SKM-1 treated with dmso at 0.1 percent for 144 hours (cell line): Measurements from ENCODE around the gene B4GALNT3.

Source experiments
- DNase-seq: peaks from one replicate; lab custom pipeline; 2025; ENCODE audit not compliant: unreplicated experiment; lab: John Stamatoyannopoulos, UW

Gene B4GALNT3

DNA sequence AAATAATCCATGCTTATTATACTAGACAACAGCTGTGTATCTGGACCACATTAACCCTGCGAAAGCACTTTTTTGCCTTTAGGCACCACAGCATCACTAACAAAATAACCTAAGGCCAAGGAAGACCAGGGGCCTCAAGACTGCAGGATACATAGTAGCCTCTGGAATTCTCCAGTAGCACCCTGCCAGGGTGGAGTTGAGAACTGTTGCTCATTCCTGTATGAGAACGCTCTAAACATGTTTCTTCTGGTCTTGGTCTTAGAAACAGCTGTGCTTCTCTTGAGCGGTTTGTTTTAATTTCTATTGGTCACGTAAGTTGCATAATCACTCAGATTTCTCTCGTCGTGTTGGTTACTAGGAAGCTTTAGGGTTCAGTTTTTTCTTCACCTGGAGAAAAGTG is 7.9 kb downstream of the B4GALNT3 start:
- DNase-seq: no peak

DNA sequence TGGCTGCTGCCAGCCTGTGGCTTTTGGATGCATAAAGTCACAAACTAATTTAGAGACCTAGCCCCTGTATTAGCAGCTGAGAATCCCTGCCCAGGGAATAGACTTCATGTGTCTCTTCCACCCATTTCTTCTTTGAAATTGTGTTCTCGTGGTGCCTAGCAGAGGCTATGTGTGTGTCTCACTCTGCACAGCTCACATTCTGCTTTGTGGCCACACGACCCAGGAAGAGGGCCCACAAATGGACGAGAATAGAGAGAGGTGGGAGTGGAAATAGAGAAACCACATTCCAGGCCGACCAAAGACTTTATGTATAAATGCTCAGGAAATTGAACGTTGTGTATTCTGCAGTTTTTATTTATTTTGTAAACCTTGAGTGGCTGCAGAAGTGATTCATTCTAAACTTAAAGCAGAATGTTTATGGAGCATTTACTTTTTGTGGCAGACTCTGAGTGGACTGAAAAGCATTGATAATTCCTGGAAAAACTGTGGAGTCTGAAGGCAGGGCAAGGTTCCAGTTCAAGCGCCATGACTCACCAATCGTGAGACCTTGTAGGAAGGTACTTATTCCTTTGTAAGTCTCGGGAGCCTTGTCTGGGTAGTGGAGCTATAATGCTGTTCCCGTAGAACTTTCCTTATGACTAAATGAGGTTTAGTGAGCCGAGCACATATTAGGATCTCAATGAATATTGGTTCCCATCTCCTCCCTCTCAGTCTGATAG is 9.1 kb downstream of the B4GALNT3 start:
- DNase-seq: no peak

DNA sequence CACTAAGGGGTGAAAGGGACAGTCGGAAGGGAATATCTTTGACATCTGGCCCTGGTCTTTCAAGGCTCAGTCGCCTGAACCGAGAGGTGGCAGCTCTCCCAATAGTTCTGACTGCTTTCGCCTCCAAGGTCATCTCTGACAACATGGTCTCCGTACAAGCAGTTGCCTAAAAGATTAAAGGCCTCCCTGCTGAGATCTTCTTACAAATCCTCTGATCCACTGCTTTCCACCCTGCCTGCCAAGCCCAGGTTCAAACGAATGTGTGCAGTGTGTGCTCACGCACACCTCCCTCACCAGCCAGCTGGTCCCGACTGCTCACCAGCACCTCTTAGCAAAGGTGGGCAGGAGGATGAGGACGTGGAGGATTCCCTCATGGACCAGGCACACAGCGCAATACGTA is 10.4 kb downstream of the B4GALNT3 start:
- DNase-seq: no peak

- no peak for DNase-seq
These were observed 13.5 kb downstream of the B4GALNT3 start for GRCh38 chr12:473198-473597.

GRCh38 chr12:473863-474577 is 14.3 kb downstream of the B4GALNT3 start:
- DNase-seq: no peak

- no peak for DNase-seq
These were observed 15.5 kb downstream of the B4GALNT3 start for GRCh38 chr12:475286-475685.

DNA sequence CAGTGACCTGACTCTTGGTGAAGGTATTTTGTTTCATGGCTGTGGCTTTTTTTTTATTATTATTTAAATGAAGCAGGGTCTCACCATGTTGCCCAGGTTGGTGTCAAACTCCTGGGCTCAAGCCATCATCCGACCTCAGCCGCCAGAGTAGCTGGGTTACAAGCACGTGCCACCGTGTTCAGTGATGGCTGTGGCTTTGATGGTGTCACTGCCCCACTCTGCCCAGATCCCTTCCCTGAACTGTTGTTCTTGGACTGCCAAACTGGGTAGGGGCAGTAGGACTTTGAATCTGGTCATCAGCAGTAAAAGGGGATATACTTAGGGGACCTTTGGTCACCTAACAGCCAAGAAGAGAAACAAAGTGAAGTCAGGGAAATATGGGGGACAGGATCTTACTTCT is 19.4 kb downstream of the B4GALNT3 start:
- no peak for DNase-seq

DNA sequence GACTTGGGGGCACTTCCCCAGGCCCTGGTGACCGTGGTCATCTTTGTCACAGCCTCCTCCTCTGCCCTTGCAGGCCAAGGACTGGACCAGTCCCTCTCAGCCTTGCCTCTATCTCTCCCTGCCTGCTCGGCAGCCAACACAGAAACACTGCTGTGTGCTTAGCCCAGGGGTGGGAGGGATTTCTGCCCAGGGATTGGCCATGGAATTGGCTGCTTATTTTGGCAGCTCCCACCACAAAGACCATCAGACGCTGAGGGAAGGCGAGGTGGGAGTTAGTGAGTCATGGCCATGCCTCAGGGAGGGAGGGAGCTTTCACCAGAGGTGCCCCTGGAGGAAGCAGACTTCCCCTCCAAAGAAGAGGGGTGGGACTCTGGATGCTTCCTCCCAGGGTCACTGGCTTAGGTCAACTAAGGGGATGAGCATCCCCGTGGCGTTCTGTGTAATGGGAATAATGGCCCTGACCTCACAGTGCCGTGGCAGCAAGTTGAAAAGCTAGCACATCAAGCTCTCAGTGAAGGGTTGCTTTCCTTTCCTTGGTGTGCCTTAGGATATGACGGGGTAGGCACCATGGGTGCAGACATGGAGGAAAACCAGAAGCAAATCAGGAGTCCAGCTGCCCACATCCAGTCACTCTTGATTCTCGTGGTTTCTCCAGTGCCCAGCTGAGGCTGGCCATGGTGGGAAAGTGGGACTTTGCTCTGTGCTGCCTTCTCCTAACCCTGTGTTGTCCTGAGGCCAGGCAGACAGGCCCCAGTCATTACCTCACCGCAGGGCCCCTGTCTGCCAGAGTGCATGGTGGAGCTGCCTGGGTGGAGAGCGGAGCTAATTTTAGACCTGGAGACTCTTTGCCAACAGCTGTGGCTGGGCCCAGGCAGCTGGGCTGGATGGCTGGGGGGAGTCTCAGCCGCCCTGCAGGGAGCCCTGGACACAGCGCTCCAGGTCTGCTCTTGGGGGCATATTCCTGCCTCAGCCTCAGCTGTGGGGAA is 21.4 kb downstream of the B4GALNT3 start:
- DNase-seq: peak; percentile 1

GRCh38 chr12:482061-482460 is 22.3 kb downstream of the B4GALNT3 start:
- no peak for DNase-seq

DNA sequence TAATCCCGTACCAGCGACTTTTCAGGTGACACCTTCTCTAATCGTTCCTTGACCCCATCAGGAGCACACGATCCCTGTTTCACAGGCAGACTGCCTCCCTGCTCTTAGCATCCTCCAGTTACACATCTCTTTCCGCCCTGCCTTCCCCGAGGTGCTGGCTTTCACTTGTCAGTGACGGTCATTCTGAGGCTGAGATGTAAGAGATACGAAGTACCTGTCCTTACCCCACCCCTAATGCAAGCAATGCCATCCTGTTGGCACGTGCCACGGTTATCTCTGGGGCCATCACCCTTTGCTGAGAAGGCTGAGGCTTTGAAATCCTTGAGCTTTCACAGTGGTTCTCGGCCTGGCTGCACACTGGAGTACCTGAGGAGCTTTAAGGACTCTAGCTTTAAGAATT is 24.4 kb downstream of the B4GALNT3 start:
- DNase-seq: no peak

- no peak for DNase-seq
These were observed 30.5 kb downstream of the B4GALNT3 start for GRCh38 chr12:490260-490659.

DNA sequence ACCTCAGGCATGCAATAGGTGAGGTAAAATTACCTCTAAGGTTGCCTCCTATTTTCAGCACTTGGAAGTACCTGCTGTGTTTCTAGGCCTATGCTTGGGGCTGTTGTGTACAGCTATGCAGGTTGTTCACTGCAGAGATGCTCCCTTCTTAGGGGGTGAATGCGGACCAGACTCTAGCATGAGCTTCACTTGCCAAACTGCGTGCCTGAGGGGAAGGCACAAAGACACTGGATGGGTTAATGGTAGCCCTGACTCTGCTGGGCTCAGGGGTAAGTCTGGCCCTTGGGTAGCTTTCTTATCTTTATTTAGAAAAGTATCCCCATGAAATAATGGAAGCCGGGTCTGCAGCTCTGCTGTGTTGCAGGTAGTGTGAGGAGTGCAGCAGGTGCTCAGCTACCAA is 35.7 kb downstream of the B4GALNT3 start:
- DNase-seq: no peak

GRCh38 chr12:496736-497135 is 37.0 kb downstream of the B4GALNT3 start:
- no peak for DNase-seq

GRCh38 chr12:497501-498160 is 37.9 kb downstream of the B4GALNT3 start:
- DNase-seq: no peak

DNA sequence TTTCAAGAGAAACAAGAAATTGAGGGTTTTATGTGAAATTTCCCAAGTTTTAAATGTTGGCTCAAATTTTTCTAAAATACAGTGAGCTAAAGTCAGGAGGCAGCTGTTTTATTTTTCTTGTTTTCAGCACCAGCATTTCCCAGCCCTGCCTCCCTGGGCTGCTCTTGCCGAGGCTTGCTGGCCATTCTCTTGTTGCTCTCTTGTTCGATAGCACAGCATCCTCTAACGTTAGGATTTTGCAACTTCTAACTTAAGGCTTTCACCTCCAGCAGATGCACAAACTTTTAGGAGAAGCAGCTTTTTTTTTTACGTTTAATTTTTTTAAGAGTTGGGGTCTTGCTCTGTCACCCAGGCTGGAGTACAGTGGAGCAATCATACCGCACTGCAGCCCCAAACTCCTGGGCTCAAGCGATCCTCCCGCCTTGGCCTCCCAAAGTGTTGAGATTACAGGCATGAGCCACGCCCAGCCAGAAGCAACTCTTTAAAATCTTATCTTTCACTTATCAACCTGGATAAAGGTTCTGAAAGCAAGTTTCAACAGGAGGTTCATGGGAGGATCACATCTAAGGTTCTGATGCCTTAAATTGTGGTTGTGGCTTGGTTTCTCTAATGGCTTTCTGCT is 40.2 kb downstream of the B4GALNT3 start:
- no peak for DNase-seq

DNA sequence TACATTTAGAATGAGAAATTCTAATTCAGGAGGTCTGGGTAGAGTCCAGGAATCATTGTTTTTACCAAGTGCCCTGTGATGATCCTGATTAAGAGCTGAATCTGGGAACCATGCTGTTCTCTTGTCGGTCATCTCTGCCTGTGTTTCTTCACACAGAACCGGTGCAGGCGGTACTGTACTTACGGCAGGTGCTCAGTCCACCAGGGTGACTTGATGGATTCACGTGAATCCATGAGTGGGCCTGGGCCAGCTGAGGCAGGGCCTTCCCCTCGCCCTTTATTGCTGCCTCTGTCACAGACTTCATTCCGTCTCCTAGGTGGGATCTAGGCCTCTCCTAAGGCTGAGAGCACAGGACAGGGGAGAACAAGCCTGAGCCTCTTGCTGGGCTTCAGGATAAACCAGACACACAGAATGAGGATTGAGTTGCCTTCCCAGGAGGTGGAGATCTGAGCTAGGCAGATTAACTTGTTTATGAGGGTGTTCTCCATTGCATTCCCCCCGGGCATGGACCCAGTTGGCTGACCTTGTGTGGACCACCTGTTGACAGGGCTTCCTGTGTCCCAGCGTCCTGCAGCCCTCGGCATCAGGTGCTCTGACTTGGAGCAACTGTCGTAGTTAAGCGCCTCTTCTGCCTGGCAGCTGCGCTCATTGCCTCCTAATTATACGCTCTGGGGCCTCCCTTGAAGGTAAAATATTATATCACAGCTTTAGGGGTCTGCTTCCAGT is 42.1 kb downstream of the B4GALNT3 start:
- no peak for DNase-seq

DNA sequence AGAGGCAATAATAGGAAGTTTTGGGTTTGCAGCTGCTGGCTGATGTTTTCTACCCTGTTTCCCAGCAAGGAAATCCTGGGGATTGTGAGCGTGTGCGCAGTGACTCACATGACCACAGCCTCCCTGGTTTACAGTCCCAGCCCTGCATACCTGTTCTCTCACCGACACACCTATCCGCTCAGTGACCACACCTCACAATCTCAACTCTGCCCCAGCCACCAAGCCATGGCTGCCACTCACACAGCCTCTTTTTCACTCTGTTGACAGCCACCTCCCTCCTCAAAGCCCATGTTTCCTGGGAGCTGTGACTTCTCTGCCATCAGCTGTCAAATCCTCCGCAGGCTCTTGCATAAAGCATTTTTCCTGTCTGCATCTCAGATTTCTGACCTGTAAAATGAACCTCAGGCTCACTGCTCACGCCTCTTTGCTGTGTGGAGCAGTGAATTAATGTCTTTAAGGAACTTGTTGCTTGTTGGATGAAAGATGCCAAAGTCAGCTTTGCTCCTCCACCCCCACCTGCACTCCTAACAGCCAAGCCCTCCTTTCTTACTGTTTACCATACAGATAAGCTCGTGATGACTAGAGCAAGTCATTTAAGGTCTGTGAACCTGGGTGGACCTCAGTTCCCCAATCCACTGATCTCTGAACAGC is 43.5 kb downstream of the B4GALNT3 start:
- DNase-seq: no peak

- no peak for DNase-seq
These were observed 45.5 kb downstream of the B4GALNT3 start for GRCh38 chr12:505221-505620.

GRCh38 chr12:507391-507796 is 47.7 kb downstream of the B4GALNT3 start:
- no peak for DNase-seq
